Activated naive CD8-positive, alpha-beta T cell treated with anti-CD3 and anti-CD28 coated beads, Interleukin-2, amount 50 U/mL, for 16 hours (primary cell): ENCODE measurements around the gene HPS5.

Source experiments
- DNase-seq: peaks from one replicate; pipeline ENCODE4 v3.0.0-alpha.2; 2020; ENCODE audit warnings: low read depth, low spot score

HPS5 gene

DNA sequence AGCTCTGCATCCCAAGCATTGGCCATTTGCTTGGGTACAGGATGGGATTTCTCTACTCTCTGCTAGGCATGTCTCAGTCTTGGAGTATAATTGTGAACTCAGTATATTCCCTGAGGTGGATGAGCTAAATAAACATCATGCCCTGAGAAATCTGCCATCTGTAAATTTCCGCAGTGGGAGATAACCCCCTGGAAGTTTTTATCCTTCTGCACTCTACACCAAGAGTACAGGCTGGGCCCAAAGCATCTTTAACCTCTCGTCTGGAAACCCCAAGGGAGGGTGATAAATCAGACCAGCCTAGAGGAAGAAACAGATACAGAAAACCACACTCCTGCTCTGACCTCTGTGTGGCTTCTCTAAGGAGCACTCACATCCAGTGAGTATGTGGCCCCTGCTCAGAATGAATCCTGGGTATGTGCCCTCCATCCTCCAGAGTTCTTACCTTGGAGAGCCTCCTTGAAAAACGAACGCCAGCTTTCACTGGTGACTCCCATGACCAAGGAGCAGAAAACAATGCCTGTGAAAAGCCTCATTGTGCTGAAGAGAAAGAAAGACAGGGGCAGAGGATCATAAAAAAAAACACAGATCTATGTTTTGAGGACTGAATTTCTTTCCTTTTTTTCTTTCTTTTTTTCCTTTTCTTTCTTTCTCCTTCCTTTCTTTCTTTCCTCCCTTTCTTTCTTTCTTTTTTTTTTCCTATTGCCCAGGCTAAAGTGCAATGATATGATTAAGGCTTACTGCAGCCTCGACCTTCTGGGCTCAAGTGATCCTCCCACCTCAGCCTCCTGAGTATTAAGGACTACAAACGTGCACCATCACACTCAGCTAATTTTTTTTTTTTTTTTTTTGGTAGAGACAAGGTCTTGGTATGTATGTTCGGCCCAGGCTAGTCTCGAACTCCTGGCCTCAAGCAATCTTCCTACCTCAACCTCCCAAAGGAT lies 86.3 kb downstream of the HPS5 start:
- no peak for DNase-seq

GRCh38 chr11:18233912-18234311 lies 88.0 kb downstream of the HPS5 start:
- DNase-seq: no peak

GRCh38 chr11:18230859-18231258 lies 91.1 kb downstream of the HPS5 start:
- no peak for DNase-seq

DNA sequence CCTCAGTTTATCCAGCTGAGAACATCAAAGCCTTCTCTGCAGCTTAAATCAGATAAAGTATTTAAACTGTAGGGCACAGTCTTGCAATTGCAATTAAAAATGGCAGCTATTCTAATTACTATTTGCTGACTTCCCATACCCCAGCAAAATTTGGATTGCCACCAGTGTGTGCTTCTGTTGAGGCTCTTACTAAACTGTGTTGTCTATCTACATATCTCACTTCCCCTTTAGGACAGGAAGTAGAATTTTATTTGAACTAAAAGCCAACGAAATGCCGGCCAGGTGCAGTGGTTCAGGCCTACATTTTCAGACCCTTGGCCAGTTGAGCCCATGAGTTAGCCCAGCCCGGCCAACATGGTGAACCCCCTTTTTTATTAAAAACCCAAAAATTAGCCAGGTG lies 92.4 kb downstream of the HPS5 start:
- DNase-seq: no peak
